HepG2 (cell line): ENCODE measurements around the gene SERPINB1. TPM values are rescaled to one million over a fixed set of nuclear protein-coding genes. Genes with fewer than 3 reads are reported as not detected.
A peak's percentile ranks its signal among the peaks of the same experiment; 100 is the strongest.

ENCODE experiments used
- ATAC-seq: fragments of 200-7000 bp; cut with Tn5 transposase; 3 replicates; pipeline ENCODE4 v1.9.1; 2020; ENCODE audit warnings: mild to moderate bottlenecking, moderate library complexity
- BruUV-seq: library from RNA; stranded (reverse); fragments of 400-500 nt; replicated peaks from 2 replicates; lab custom pipeline; 2021; lab: Mats Ljungman, UMichigan
- CTCF ChIA-PET: fragments of 300-600 bp; formaldehyde crosslinking; extraction: SDS; loops from one replicate; lab custom pipeline; 2021; ENCODE audit warnings: low total read pairs, inconsistent platforms, low intra/inter-chr PET ratio; lab: Yijun Ruan, JAX
- POLR2A ChIA-PET: fragments of 350-600 bp; sonication (Branson Sonifier 250); formaldehyde crosslinking; loops from one replicate; lab custom pipeline; 2020; ENCODE audit warnings: antibody characterized with exemption, inconsistent platforms; lab: Yijun Ruan, JAX
- DNase-seq: peaks from one replicate; pipeline ENCODE4 v3.0.0-alpha.2; 2015; ENCODE audit warnings: low spot score
- FAIRE-seq: peaks from 3 replicates; lab custom pipeline; 2011; peaks lifted over from hg19 to GRCh38; lab: Jason Lieb, UNC
- H2AFZ ChIP-seq: one replicate; pipeline ENCODE4 v1.6.1; 2011; ENCODE audit warnings: low read length, inconsistent platforms
- H3K27ac ChIP-seq: fragments of 300-600 bp; 3 replicates; pipeline ENCODE4 v1.8.0; 2011; ENCODE audit warnings: mixed run types, mild to moderate bottlenecking, mixed read lengths, low read length, inconsistent platforms; ENCODE audit not compliant: insufficient read depth; ENCODE audit errors: extremely low read length
- H3K27me3 ChIP-seq, 2 experiments: fragments of 200-600 bp in 1 of 2; 2 replicates in 1 of 2; 3 replicates in 1 of 2; pipeline versions ENCODE4 v1.6.0 to v1.8.0; 2011; ENCODE audit warnings: low read length in 2 of 2, mild to moderate bottlenecking in 2 of 2, moderate library complexity in 2 of 2, inconsistent platforms in 1 of 2; ENCODE audit not compliant: insufficient read depth in 2 of 2, control insufficient read depth in 1 of 2
- H3K36me3 ChIP-seq, 2 experiments: fragments of 200-600 bp in 1 of 2; replicated peaks in 1 of 2; 2 replicates in 1 of 2; 3 replicates in 1 of 2; pipeline versions ENCODE4 v1.5.1 to v1.8.0; 2011; ENCODE audit warnings: low read length in 2 of 2, inconsistent platforms in 1 of 2; ENCODE audit not compliant: insufficient read depth in 2 of 2, control insufficient read depth in 1 of 2
- H3K4me1 ChIP-seq: 2 replicates; pipeline ENCODE4 v1.5.1; 2012; ENCODE audit warnings: low read length, inconsistent platforms; ENCODE audit not compliant: insufficient read depth
- H3K4me2 ChIP-seq: 2 replicates; pipeline ENCODE4 v1.6.0; 2011; ENCODE audit warnings: low read depth, low read length, inconsistent platforms
- H3K4me3 ChIP-seq, 3 experiments: fragments of 200-600 bp in 1 of 3; sonication (generic), shearing (Covaris generic) in 1 of 3; replicated peaks in 1 of 3; 2 replicates each; pipeline ENCODE4 v1.5.1; 2011 to 2016; ENCODE audit warnings: low read length in 3 of 3, inconsistent platforms in 2 of 3, low read depth in 2 of 3, mild to moderate bottlenecking in 2 of 3, control low read depth in 1 of 3, mixed read lengths in 1 of 3; ENCODE audit not compliant: insufficient read depth in 1 of 3
- H3K79me2 ChIP-seq: one replicate; pipeline ENCODE4 v1.6.1; 2011; ENCODE audit warnings: low read length, inconsistent platforms; ENCODE audit not compliant: insufficient read depth
- H3K9ac ChIP-seq: 2 replicates; pipeline ENCODE4 v1.6.0; 2011; ENCODE audit warnings: mild to moderate bottlenecking, low read depth, low read length, inconsistent platforms; ENCODE audit not compliant: insufficient read depth
- H3K9me3 ChIP-seq: 2 replicates; pipeline ENCODE4 v1.5.1; 2012; ENCODE audit warnings: mild to moderate bottlenecking, low read length
- H4K20me1 ChIP-seq: 2 replicates; pipeline ENCODE4 v1.6.0; 2011; ENCODE audit warnings: inconsistent platforms, mild to moderate bottlenecking, low read length, moderate library complexity; ENCODE audit not compliant: insufficient read depth
- CBX5 ChIP-seq: sonication (generic); formaldehyde crosslinking; IDR thresholded peaks from 2 replicates; pipeline ENCODE4 v1.4.0; 2020; ENCODE audit warnings: missing genetic modification reagents, borderline replicate concordance
- EP300 ChIP-seq, 3 experiments: sonication (generic) in 1 of 3; formaldehyde crosslinking in 1 of 3; IDR thresholded peaks; 2 replicates each; pipeline versions ENCODE4 v1.5.1 to v1.6.1; 2011 to 2020; ENCODE audit warnings: low read depth in 2 of 3, low read length in 2 of 3, borderline replicate concordance in 1 of 3, improper control_type of control experiment in 1 of 3, mild to moderate bottlenecking in 1 of 3, missing genetic modification reagents in 1 of 3, moderate library complexity in 1 of 3
- MTA1 ChIP-seq: sonication (generic); formaldehyde crosslinking; IDR thresholded peaks from 2 replicates; pipeline ENCODE4 v1.4.0; 2020; ENCODE audit warnings: missing genetic modification reagents, mild to moderate bottlenecking, borderline replicate concordance
- NR3C1 ChIP-seq: sonication (generic); formaldehyde crosslinking; IDR thresholded peaks from 2 replicates; pipeline ENCODE4 v1.4.0; 2020; ENCODE audit warnings: missing genetic modification reagents
- PATZ1 ChIP-seq: sonication (generic); formaldehyde crosslinking; IDR thresholded peaks from 2 replicates; pipeline ENCODE4 v1.4.0; 2020; ENCODE audit warnings: missing genetic modification reagents
- TAF15 ChIP-seq: fragments of 200-400 bp; formaldehyde crosslinking; IDR thresholded peaks from one replicate; pipeline ENCODE4 v1.6.1; 2018; ENCODE audit warnings: mild to moderate bottlenecking, low read depth, low read length; ENCODE audit not compliant: poor library complexity, severe bottlenecking
- UBTF ChIP-seq: sonication (generic); formaldehyde crosslinking; IDR thresholded peaks from 2 replicates; pipeline ENCODE4 v1.4.0; 2020; ENCODE audit warnings: mild to moderate bottlenecking, missing genetic modification reagents
- ZBTB38 ChIP-seq: sonication (generic); formaldehyde crosslinking; IDR thresholded peaks from 2 replicates; pipeline ENCODE4 v1.5.1; 2020; ENCODE audit warnings: mild to moderate bottlenecking, missing genetic modification reagents
- ZIK1 ChIP-seq: sonication (generic); formaldehyde crosslinking; IDR thresholded peaks from 2 replicates; pipeline ENCODE4 v1.5.0; 2020; ENCODE audit warnings: mild to moderate bottlenecking, low read depth, missing genetic modification reagents, borderline replicate concordance
- ZNF207 ChIP-seq: fragments of 450-650 bp; IDR thresholded peaks from 2 replicates; pipeline ENCODE4 v1.6.1; 2016; ENCODE audit warnings: antibody characterized with exemption, borderline replicate concordance
- ZNF644 ChIP-seq: IDR thresholded peaks from 2 replicates; pipeline ENCODE4 v1.6.1; 2016; ENCODE audit warnings: low read depth
- WGBS: methylation state at CpG from one replicate; pipeline ENCODE4 v1.1.6; 2017; ENCODE audit warnings: low lambda C conversion rate; 5-methylcytosine and 5-hydroxymethylcytosine counted together
- in situ Hi-C: cut with HindIII; loops from 2 replicates; pipeline ENCODE4 v1.10.0; 2017; ENCODE audit warnings: low pct_unique_long_range_greater_than_20kb; ENCODE audit not compliant: extremely low pct_ligation_motif_present
- intact Hi-C: fragments of 100-400 bp; cut with micrococcal nuclease; formaldehyde crosslinking; loops from one replicate; pipeline ENCODE4 v1.10.0; 2022; ENCODE audit not compliant: unreplicated experiment
- polyA plus RNA-seq, 8 experiments: library from polyadenylated mRNA; depleted of rRNA in 3 of 8; stranded (reverse) in 7 of 8; unstranded in 1 of 8; fragments of >200 nt; fragmentation: Illumina TruSeq in 4 of 8; extraction: Trizol in 4 of 8; gene quantifications; 2 replicates each; pipeline versions ENCODE4 v1.2.1 to v1.2.3, GENCODE V29; 2011 to 2016; ENCODE audit warnings: low read depth in 4 of 8, missing spikeins in 1 of 8, mixed read lengths in 1 of 8; ENCODE audit not compliant: insufficient read depth in 1 of 8
- total RNA-seq, 5 experiments: library from RNA; depleted of rRNA; stranded (reverse); fragments of >200 nt; fragmentation: Illumina TruSeq; extraction: Trizol; gene quantifications; 2 replicates each; pipeline ENCODE4 v1.2.3, GENCODE V29; 2016; ENCODE audit warnings: low read depth in 1 of 5
- TF ChIP-seq, protein P1 (sequence below): sonication (generic); formaldehyde crosslinking; IDR thresholded peaks from 2 replicates; pipeline ENCODE4 v1.5.1; 2020; ENCODE audit warnings: missing genetic modification reagents, mild to moderate bottlenecking, borderline replicate concordance

SERPINB1 gene
- total and polyA plus RNA-seq, 2 of the 13 experiments (the other 11 are each of a cell fraction or from before 2014, with no cell fraction given) = 41.4 to 60.5 TPM

DNA sequence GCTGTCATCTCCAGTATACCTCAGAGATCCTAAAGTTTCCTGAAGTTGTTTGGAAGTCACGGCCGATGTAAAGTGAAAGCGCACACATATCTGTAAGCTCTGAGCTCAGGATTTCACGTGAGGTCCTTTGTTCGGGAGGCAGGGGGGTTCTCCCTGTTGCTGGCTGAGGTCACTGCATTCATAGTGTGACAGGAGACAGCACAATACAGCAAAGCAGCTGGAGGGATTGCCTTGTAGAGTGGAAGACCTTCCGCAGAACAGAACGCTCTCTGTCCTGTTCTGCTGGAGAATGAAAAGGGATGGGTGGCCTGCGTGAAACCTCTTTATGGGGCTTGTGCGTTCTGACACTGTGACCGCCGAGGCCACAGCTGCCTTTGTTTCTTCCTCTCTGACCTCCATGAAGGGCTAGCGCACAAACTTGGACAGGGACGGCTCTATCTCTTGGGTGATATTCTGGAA, 13.4 kb upstream of the SERPINB1 start (continued):
- TF ChIP-seq PATZ1 (CRISPR knock-in tag) = 0 out of 2 replicates have a peak, but pooled peaks have one; percentile 8
- TF ChIP-seq, all 625 proteins: peak for 15

- 14% methylated on average over 11 of the region's 11 CpGs for WGBS
- TF ChIP-seq ZNF644 (CRISPR knock-in tag) (0 out of 2 replicates have a peak, but pooled peaks have one; percentile 56), MTA1 (CRISPR knock-in tag) (no peak), NR3C1 (CRISPR knock-in tag) (no peak), TAF15 (no peak), CBX5 (CRISPR knock-in tag) (0 out of 2 replicates have a peak, but pooled peaks have one; percentile 18), ZNF207 (no peak), EP300 (IDR thresholded peaks at IDR 0.05; ENCODE audit: low read depth in 2 of 2, low read length in 2 of 2) (no peak), EP300 (CRISPR knock-in tag; IDR thresholded peaks at IDR 0.05; ENCODE audit: borderline replicate concordance) (peak; percentile 63), ZIK1 (CRISPR knock-in tag) (0 out of 2 replicates have a peak, but pooled peaks have one; percentile 52), UBTF (CRISPR knock-in tag) (peak; percentile 55; the same call in 1 of the 2 replicates), ZBTB38 (CRISPR knock-in tag) (no peak)
- TF ChIP-seq, protein P1, sequence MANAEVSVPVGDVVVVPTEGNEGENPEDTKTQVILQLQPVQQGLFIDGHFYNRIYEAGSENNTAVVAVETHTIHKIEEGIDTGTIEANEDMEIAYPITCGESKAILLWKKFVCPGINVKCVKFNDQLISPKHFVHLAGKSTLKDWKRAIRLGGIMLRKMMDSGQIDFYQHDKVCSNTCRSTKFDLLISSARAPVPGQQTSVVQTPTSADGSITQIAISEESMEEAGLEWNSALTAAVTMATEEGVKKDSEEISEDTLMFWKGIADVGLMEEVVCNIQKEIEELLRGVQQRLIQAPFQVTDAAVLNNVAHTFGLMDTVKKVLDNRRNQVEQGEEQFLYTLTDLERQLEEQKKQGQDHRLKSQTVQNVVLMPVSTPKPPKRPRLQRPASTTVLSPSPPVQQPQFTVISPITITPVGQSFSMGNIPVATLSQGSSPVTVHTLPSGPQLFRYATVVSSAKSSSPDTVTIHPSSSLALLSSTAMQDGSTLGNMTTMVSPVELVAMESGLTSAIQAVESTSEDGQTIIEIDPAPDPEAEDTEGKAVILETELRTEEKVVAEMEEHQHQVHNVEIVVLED (CRISPR knock-in tag) = peak; percentile 36; the same call in 1 of the 2 replicates
Measured at GRCh38 chr6:2854396-2854982, 12.8 kb upstream of the SERPINB1 start.

More at GRCh38 chr6:2854396-2854982, 12.8 kb upstream of the SERPINB1 start:
- H3K4me1 ChIP-seq = peaks cover 93% of the 10 kb centered on the region
- intact Hi-C loops (loop anchor here (1.0 to 2.0 kb wide), 3 partner anchors 22 to 78 kb away; no protein-coding TSS in a partner anchor), in situ Hi-C loops (no loop called here)
- no peaks in the 10 kb centered on the region for H3K79me2 ChIP-seq
- H3K4me3 ChIP-seq = peak overlapping the region; percentile 51 to 60 (median 53)
- peak overlapping the region; percentile 68 for H2AFZ ChIP-seq
- TSS peak; percentile 76 for BruUV-seq
- H3K4me2 ChIP-seq = peak overlapping the region; percentile 91
- no peaks in the 10 kb centered on the region for H3K9me3 ChIP-seq
- no peak for DNase-seq
- CTCF ChIA-PET = interaction anchor here (2.1 to 2.2 kb wide), 2 partner anchors 63 to 78 kb away, joined by 6 to 14 read pairs; no protein-coding TSS in a partner anchor
- ATAC-seq = peak; percentile 58
- no peaks in the 10 kb centered on the region for H4K20me1 ChIP-seq
- no peaks in the 10 kb centered on the region for H3K36me3 ChIP-seq
- no peak for FAIRE-seq
- H3K27ac ChIP-seq = peak overlapping the region; percentile 65
- H3K27me3 ChIP-seq = no peaks in the 10 kb centered on the region
- POLR2A ChIA-PET = interaction anchor here (0.7 to 4.0 kb wide), 8 partner anchors 8 to 145 kb away, joined by 3 to 38 read pairs (median 10); partner anchors contain the start of genes NQO2, SERPINB1 and SERPINB9
- peak overlapping the region; percentile 67 for H3K9ac ChIP-seq
